ENCODE measurements around the gene PABPC1L. TPM values are rescaled to one million over a fixed set of nuclear protein-coding genes. Genes with fewer than 3 reads are reported as not detected.
A peak's percentile ranks its signal among the peaks of the same experiment; 100 is the strongest.

The PABPC1L gene
- total and polyA plus RNA-seq, 2 of the 13 experiments (the other 11 are each of a cell fraction or from before 2014, with no cell fraction given): 30.8 to 252 TPM

- no peak for TF ChIP-seq SOX6 (IDR thresholded peaks at IDR 0.05)
- no peak for TF ChIP-seq SOX6 (CRISPR knock-in tag; IDR thresholded peaks at IDR 0.05)
- no peak for TF ChIP-seq NFIB (CRISPR knock-in tag; IDR thresholded peaks at IDR 0.05; ENCODE audit: borderline replicate concordance)
- no peak for TF ChIP-seq ZBTB37 (CRISPR knock-in tag; IDR thresholded peaks at IDR 0.05)
- no peak for TF ChIP-seq ZKSCAN1 (IDR thresholded peaks at IDR 0.05; ENCODE audit: low read length)
- no peak for TF ChIP-seq GPN1 (CRISPR knock-in tag; IDR thresholded peaks at IDR 0.05; ENCODE audit: borderline replicate concordance)
- TF ChIP-seq ATF1 (CRISPR knock-in tag; IDR thresholded peaks at IDR 0.05): no peak
- TF ChIP-seq E2F1 (CRISPR knock-in tag; IDR thresholded peaks at IDR 0.05): no peak
- TF ChIP-seq ZHX2 (IDR thresholded peaks at IDR 0.05; ENCODE audit: low read depth): no peak
- no peak for TF ChIP-seq ZHX2 (CRISPR knock-in tag; IDR thresholded peaks at IDR 0.05; ENCODE audit: borderline replicate concordance)
- TF ChIP-seq ELF1 (CRISPR knock-in tag; IDR thresholded peaks at IDR 0.05): no peak
- TF ChIP-seq HHEX (CRISPR knock-in tag; IDR thresholded peaks at IDR 0.05): no peak
- no peak for TF ChIP-seq ZNF644 (CRISPR knock-in tag; IDR thresholded peaks at IDR 0.05; ENCODE audit: low read depth)
- no peak for TF ChIP-seq ZNF160 (CRISPR knock-in tag; IDR thresholded peaks at IDR 0.05)
- TF ChIP-seq ZBTB43 (CRISPR knock-in tag; conservative IDR thresholded peaks at IDR 0.05): no peak
- TF ChIP-seq ZNF292 (CRISPR knock-in tag; IDR thresholded peaks at IDR 0.05; ENCODE audit: borderline replicate concordance, low read depth): no peak
- no peak for TF ChIP-seq ZNF720 (CRISPR knock-in tag; IDR thresholded peaks at IDR 0.05)
- no peak for TF ChIP-seq ZNF350 (CRISPR knock-in tag; IDR thresholded peaks at IDR 0.05; ENCODE audit: borderline replicate concordance, low read depth)
- TF ChIP-seq MXD3 (CRISPR knock-in tag; IDR thresholded peaks at IDR 0.05): no peak
- TF ChIP-seq ZSCAN21 (CRISPR knock-in tag; IDR thresholded peaks at IDR 0.05; ENCODE audit: borderline replicate concordance): peak; percentile 65; the same call in 1 of the 2 replicates
These were observed 631 bp upstream of the PABPC1L start (continued) for GRCh38 chr20:44908987-44909871.

All from HepG2 (cell line).